ENCODE results near the gene DNAJC6. TPM values are rescaled to one million over a fixed set of nuclear protein-coding genes. Genes with fewer than 3 reads are reported as not detected.

Gene DNAJC6
- total RNA-seq, 1 donor from 2014 or later = 0.67 TPM

DNA sequence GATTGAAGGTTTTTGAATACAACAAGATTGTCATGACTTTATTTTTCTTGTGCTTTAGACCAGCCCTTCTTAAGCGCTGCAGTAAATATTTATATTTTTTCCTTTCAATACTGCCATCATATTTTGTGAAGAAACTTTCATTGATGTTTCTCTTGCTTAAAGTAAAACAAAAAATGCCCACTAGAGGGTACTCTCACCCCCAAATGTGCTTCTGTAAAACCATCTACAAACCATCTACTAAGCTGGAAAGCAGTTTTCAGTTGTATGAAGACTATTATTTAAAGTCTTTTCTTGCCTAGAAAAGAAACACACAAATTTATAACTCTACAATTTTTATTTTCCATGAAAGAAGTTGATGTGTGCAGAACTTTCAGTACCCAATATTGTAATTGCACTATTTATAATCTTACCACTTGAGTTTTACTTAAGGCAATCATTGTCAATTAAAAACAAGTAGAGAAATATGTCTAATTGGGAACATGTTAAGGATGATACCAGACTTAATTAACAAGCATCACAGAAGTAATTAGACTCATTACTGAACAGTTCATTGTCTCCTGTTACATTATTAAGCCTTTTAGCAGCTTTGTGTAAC, 121.9 kb downstream of the DNAJC6 start:
- Mint-ChIP-seq H3K4me3 (no peak overlapping the region), H3K36me3 (ENCODE audit: low read depth) (peaks cover 29% of the 10 kb centered on the region), H3K27me3 (no peaks in the 10 kb centered on the region), H3K9me3 (no peaks in the 10 kb centered on the region), H3K4me1 (no peaks in the 10 kb centered on the region), H3K27ac (no peak overlapping the region)
- TF ChIP-seq CTCF (IDR thresholded peaks at IDR 0.05) = no peak
- DNase-seq (no peak), ATAC-seq (ENCODE audit: low read depth) (no peak)
- ChIA-PET CTCF (interaction anchor here (0.6 to 2.7 kb wide), 8 partner anchors 9 to 1015 kb away, joined by 3 to 18 read pairs (median 4); partner anchors contain the start of genes LEPR and LEPROT), POLR2A (no interaction called here)
- intact Hi-C loops (cut with micrococcal nuclease) = loop anchor here (1.0 to 5.0 kb wide), 2 partner anchors 256 to 811 kb away; no protein-coding TSS in a partner anchor

DNA sequence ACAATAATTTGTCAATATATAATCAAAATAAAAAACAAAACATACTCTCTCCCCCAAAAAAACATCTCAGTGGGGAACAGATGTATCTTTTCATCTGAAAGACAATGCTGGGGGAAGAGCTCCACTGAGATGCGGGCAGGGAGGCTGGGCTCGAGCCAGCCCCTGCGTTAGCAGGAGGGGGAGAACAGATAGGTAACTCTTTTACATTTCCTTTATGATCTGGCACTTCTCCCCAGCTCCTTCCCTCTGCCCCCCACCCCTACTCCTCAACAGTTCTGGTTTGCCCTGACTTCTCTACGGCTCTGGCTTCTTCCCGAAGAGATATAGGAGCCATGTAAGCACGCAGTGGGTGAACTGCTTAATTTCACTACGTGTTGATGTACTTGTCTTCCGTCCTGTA, 123.6 kb downstream of the DNAJC6 start:
- intact Hi-C loops (cut with micrococcal nuclease) = loop anchor here (5.0 kb wide), 1 partner anchor 809 kb away; no protein-coding TSS in a partner anchor
- H3K4me1 Mint-ChIP-seq = no peaks in the 10 kb centered on the region
- DNase-seq (no peak), ATAC-seq (ENCODE audit: low read depth) (no peak)
- no peak overlapping the region for H3K4me3 Mint-ChIP-seq
- POLR2A ChIA-PET = no interaction called here
- TF ChIP-seq CTCF (IDR thresholded peaks at IDR 0.05) = no peak
- no peak overlapping the region for H3K27ac Mint-ChIP-seq
- no peaks in the 10 kb centered on the region for H3K27me3 Mint-ChIP-seq
- CTCF ChIA-PET = no interaction called here
- H3K9me3 Mint-ChIP-seq = no peaks in the 10 kb centered on the region
- H3K36me3 Mint-ChIP-seq (ENCODE audit: low read depth) = peaks cover 20% of the 10 kb centered on the region

GRCh38 chr1:65434255-65434654, 124.9 kb downstream of the DNAJC6 start:
- Mint-ChIP-seq H3K36me3 (ENCODE audit: low read depth) (peaks cover 17% of the 10 kb centered on the region), H3K27me3 (no peaks in the 10 kb centered on the region), H3K4me1 (no peaks in the 10 kb centered on the region), H3K4me3 (no peak overlapping the region), H3K9me3 (no peaks in the 10 kb centered on the region), H3K27ac (no peak overlapping the region)
- no peak for DNase-seq
- CTCF ChIA-PET = interaction anchor here (1.4 kb wide), 1 partner anchor 14 kb away, joined by 3 read pairs; no protein-coding TSS in a partner anchor
- POLR2A ChIA-PET = no interaction called here
- no peak for TF ChIP-seq CTCF (IDR thresholded peaks at IDR 0.05)
- intact Hi-C loops (cut with micrococcal nuclease) = loop anchor here (5.0 kb wide), 1 partner anchor 808 kb away; no protein-coding TSS in a partner anchor
- ATAC-seq (ENCODE audit: low read depth) = no peak

DNA sequence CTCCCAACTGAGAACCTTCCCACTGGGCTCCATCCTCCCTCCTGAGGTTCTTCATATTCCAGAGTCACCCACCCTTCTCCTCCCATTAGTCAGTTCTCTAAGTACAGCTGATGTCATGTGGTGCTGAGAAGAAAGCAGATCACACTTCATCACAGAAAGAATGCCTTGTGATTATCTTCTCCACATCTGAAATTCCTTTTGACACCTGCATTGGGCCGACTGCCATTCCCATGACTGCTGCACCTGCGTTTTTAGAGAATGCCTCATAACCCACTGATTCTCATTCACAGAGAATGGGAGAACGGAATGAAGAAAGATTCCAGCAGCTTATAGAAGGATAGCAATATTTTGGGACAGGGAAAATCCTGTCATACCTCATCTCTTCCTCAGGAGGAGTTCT, 125.4 kb downstream of the DNAJC6 start:
- Mint-ChIP-seq H3K36me3 (ENCODE audit: low read depth) (peaks cover 17% of the 10 kb centered on the region), H3K4me1 (no peaks in the 10 kb centered on the region), H3K9me3 (no peaks in the 10 kb centered on the region), H3K27ac (no peak overlapping the region), H3K27me3 (no peaks in the 10 kb centered on the region), H3K4me3 (no peak overlapping the region)
- CTCF ChIA-PET = interaction anchor here (1.4 kb wide), 1 partner anchor 15 kb away, joined by 3 read pairs; no protein-coding TSS in a partner anchor
- intact Hi-C loops (cut with micrococcal nuclease) = loop anchor here (5.0 kb wide), 1 partner anchor 808 kb away; no protein-coding TSS in a partner anchor
- no peak for ATAC-seq (ENCODE audit: low read depth)
- TF ChIP-seq CTCF (IDR thresholded peaks at IDR 0.05) = no peak
- POLR2A ChIA-PET = no interaction called here
- no peak for DNase-seq

- Mint-ChIP-seq H3K27me3 (no peaks in the 10 kb centered on the region), H3K4me3 (no peak overlapping the region), H3K27ac (no peak overlapping the region), H3K4me1 (no peaks in the 10 kb centered on the region), H3K9me3 (no peaks in the 10 kb centered on the region), H3K36me3 (ENCODE audit: low read depth) (peaks cover 10% of the 10 kb centered on the region)
- intact Hi-C loops (cut with micrococcal nuclease) = no loop called here
- ChIA-PET POLR2A (no interaction called here), CTCF (no interaction called here)
- TF ChIP-seq CTCF (IDR thresholded peaks at IDR 0.05) = no peak
- ATAC-seq (ENCODE audit: low read depth) (no peak), DNase-seq (no peak)
Observed at GRCh38 chr1:65435987-65436386, 126.6 kb downstream of the DNAJC6 start.

Measured in activated B cell treated with CpG ODN at 0.5 μM for 24 hours (primary cell).